ENCODE results near the gene RXFP4. TPM values are rescaled to one million over a fixed set of nuclear protein-coding genes. Genes with fewer than 3 reads are reported as not detected.

The RXFP4 gene
- total RNA-seq, 1 experiment from 2014 or later: not detected

GRCh38 chr1:155946633-155947219, 5.3 kb downstream of the RXFP4 start:
- Mint-ChIP-seq H3K27me3 (ENCODE audit: insufficient read depth, unreplicated experiment) (no peaks in the 10 kb centered on the region), H3K27ac (ENCODE audit: unreplicated experiment) (no peak overlapping the region), H3K4me1 (ENCODE audit: low read depth, unreplicated experiment) (peaks cover 11% of the 10 kb centered on the region), H3K36me3 (ENCODE audit: insufficient read depth, unreplicated experiment) (peaks cover 78% of the 10 kb centered on the region), H3K4me3 (ENCODE audit: unreplicated experiment) (no peak overlapping the region), H3K9me3 (ENCODE audit: unreplicated experiment) (no peaks in the 10 kb centered on the region)
- intact Hi-C loops (cut with micrococcal nuclease; ENCODE audit: unreplicated experiment): no loop called here
- POLR2A ChIA-PET: no interaction called here
- no TSS peak for BruUV-seq (replicated peaks)
- Histone ChIP-seq H3K36me3 (ENCODE audit: control insufficient read depth, insufficient read depth, low read length) (peaks cover 2% of the 10 kb centered on the region), H3K9me3 (no peaks in the 10 kb centered on the region), H3K4me3 (ENCODE audit: low read depth, low read length) (no peak overlapping the region), H3K4me1 (peaks cover 9% of the 10 kb centered on the region; the same call in 1 of the 2 replicates), H3K27me3 (replicated peaks; ENCODE audit: control insufficient read depth, insufficient read depth, low read length) (no peaks in the 10 kb centered on the region)
- DNase-seq: no peak
- CTCF ChIA-PET: no interaction called here
- TF ChIP-seq CTCF (IDR thresholded peaks at IDR 0.05; ENCODE audit: insufficient read depth in 1 of 2, low read depth in 1 of 2, low read length in 1 of 2, severe bottlenecking in 1 of 2, unreplicated experiment in 1 of 2): no peak

GRCh38 chr1:155947292-155947691, 5.9 kb downstream of the RXFP4 start:
- no peak for TF ChIP-seq CTCF (IDR thresholded peaks at IDR 0.05; ENCODE audit: insufficient read depth in 1 of 2, low read depth in 1 of 2, low read length in 1 of 2, severe bottlenecking in 1 of 2, unreplicated experiment in 1 of 2)
- no peaks in the 10 kb centered on the region for H3K27me3 ChIP-seq (replicated peaks; ENCODE audit: control insufficient read depth, insufficient read depth, low read length)
- H3K4me3 Mint-ChIP-seq (ENCODE audit: unreplicated experiment): no peak overlapping the region
- H3K4me3 ChIP-seq (ENCODE audit: low read depth, low read length): no peak overlapping the region
- H3K4me1 Mint-ChIP-seq (ENCODE audit: low read depth, unreplicated experiment): peaks cover 11% of the 10 kb centered on the region
- H3K27me3 Mint-ChIP-seq (ENCODE audit: insufficient read depth, unreplicated experiment): no peaks in the 10 kb centered on the region
- ChIA-PET POLR2A (no interaction called here), CTCF (no interaction called here)
- intact Hi-C loops (cut with micrococcal nuclease; ENCODE audit: unreplicated experiment): no loop called here
- peaks cover 77% of the 10 kb centered on the region for H3K36me3 Mint-ChIP-seq (ENCODE audit: insufficient read depth, unreplicated experiment)
- no peak overlapping the region for H3K27ac Mint-ChIP-seq (ENCODE audit: unreplicated experiment)
- BruUV-seq (replicated peaks): no TSS peak
- peaks cover 9% of the 10 kb centered on the region; the same call in 1 of the 2 replicates for H3K4me1 ChIP-seq
- H3K9me3 Mint-ChIP-seq (ENCODE audit: unreplicated experiment): no peaks in the 10 kb centered on the region
- no peaks in the 10 kb centered on the region for H3K9me3 ChIP-seq
- no peak for DNase-seq
- H3K36me3 ChIP-seq (ENCODE audit: control insufficient read depth, insufficient read depth, low read length): peaks cover 2% of the 10 kb centered on the region

- no peaks in the 10 kb centered on the region for H3K9me3 Mint-ChIP-seq (ENCODE audit: unreplicated experiment)
- POLR2A ChIA-PET: no interaction called here
These were observed 6.3 kb downstream of the RXFP4 start for GRCh38 chr1:155947741-155948140.

More at GRCh38 chr1:155947741-155948140, 6.3 kb downstream of the RXFP4 start:
- Mint-ChIP-seq H3K4me1 (ENCODE audit: low read depth, unreplicated experiment) (peaks cover 11% of the 10 kb centered on the region), H3K36me3 (ENCODE audit: insufficient read depth, unreplicated experiment) (peaks cover 76% of the 10 kb centered on the region), H3K27ac (ENCODE audit: unreplicated experiment) (no peak overlapping the region), H3K4me3 (ENCODE audit: unreplicated experiment) (no peak overlapping the region), H3K27me3 (ENCODE audit: insufficient read depth, unreplicated experiment) (no peaks in the 10 kb centered on the region)
- no TSS peak for BruUV-seq (replicated peaks)
- CTCF ChIA-PET: no interaction called here
- no peak for DNase-seq
- intact Hi-C loops (cut with micrococcal nuclease; ENCODE audit: unreplicated experiment): no loop called here
- TF ChIP-seq CTCF (IDR thresholded peaks at IDR 0.05; ENCODE audit: insufficient read depth in 1 of 2, low read depth in 1 of 2, low read length in 1 of 2, severe bottlenecking in 1 of 2, unreplicated experiment in 1 of 2): no peak
- peaks cover 2% of the 10 kb centered on the region for H3K36me3 ChIP-seq (ENCODE audit: control insufficient read depth, insufficient read depth, low read length)
- no peaks in the 10 kb centered on the region for H3K9me3 ChIP-seq
- H3K27me3 ChIP-seq (replicated peaks; ENCODE audit: control insufficient read depth, insufficient read depth, low read length): no peaks in the 10 kb centered on the region
- peaks cover 9% of the 10 kb centered on the region; the same call in 1 of the 2 replicates for H3K4me1 ChIP-seq
- no peak overlapping the region for H3K4me3 ChIP-seq (ENCODE audit: low read depth, low read length)

Measured in Caco-2 (cell line).